Stimulated activated naive CD8-positive, alpha-beta T cell treated with anti-CD3 and anti-CD28 coated beads, Interleukin-15, Interleukin-2, amounts not matched to agents 100 ng/mL and 50 ng/mL, for 24 hours (primary cell): ENCODE measurements around the gene BPIFB1.

Experiments used
- H3K27ac Mint-ChIP-seq: one replicate; pipeline ENCODE4 v1.8.0; 2021; ENCODE audit warnings: mild to moderate bottlenecking, mixed read lengths
- H3K27me3 Mint-ChIP-seq: one replicate; pipeline ENCODE4 v1.8.0; 2021; ENCODE audit warnings: mixed read lengths
- H3K36me3 Mint-ChIP-seq: one replicate; pipeline ENCODE4 v1.8.0; 2021; ENCODE audit warnings: low read depth, mixed read lengths
- H3K4me1 Mint-ChIP-seq: one replicate; pipeline ENCODE4 v1.8.0; 2021; ENCODE audit warnings: low read depth, mixed read lengths
- H3K4me3 Mint-ChIP-seq: one replicate; pipeline ENCODE4 v1.8.0; 2021; ENCODE audit warnings: mild to moderate bottlenecking, mixed read lengths
- H3K9me3 Mint-ChIP-seq: one replicate; pipeline ENCODE4 v1.8.0; 2021; ENCODE audit warnings: mixed read lengths

The BPIFB1 gene

DNA sequence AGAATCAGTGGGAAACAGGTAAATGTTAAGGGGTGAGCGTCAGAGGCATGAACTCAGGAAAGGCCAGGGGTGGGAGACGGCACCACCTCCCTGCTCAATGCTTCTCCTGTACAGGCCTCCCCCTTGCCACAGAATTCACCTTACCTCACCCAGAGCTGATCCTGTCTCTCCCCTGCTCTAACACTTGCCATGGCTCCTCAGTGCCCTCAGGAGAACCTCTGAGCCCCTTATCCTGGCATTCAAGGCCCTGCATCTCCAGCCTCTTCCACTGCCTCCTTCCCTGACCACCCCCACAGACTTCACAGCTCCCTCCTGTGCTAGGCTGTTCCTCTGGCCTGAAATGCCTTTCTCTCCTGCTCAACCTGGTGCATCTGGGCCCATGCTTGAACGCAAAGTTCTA lies 33.9 kb downstream of the BPIFB1 start:
- Mint-ChIP-seq H3K27me3 (no peaks in the 10 kb centered on the region), H3K4me3 (no peak overlapping the region), H3K36me3 (no peaks in the 10 kb centered on the region), H3K9me3 (no peaks in the 10 kb centered on the region), H3K27ac (no peak overlapping the region), H3K4me1 (no peaks in the 10 kb centered on the region)

- Mint-ChIP-seq H3K4me1 (no peaks in the 10 kb centered on the region), H3K9me3 (no peaks in the 10 kb centered on the region), H3K27ac (no peak overlapping the region), H3K27me3 (no peaks in the 10 kb centered on the region), H3K36me3 (no peaks in the 10 kb centered on the region), H3K4me3 (no peak overlapping the region)
Observed at GRCh38 chr20:33317424-33318095, 34.5 kb downstream of the BPIFB1 start.

DNA sequence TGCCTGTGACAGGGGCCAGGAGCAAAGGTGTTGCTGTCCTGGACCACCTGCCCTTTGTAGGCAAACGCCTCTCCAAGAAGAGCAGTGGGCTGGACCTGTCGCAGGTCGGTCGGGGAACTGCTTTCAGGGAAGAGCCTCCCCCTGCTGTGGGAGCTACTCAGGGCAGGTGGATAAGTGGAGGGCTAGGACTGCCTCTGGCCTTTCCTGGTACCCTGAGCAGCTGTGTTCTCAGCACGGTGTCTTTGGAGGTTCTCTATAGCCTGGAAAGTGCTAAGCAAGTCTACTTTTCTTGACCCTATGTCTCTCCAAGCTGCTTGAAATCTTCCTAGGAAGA lies 35.0 kb downstream of the BPIFB1 start:
- Mint-ChIP-seq H3K9me3 (no peaks in the 10 kb centered on the region), H3K4me1 (no peaks in the 10 kb centered on the region), H3K4me3 (no peak overlapping the region), H3K36me3 (no peaks in the 10 kb centered on the region), H3K27me3 (no peaks in the 10 kb centered on the region), H3K27ac (no peak overlapping the region)

- no peaks in the 10 kb centered on the region for H3K36me3 Mint-ChIP-seq
- no peaks in the 10 kb centered on the region for H3K4me1 Mint-ChIP-seq
- no peak overlapping the region for H3K4me3 Mint-ChIP-seq
- no peaks in the 10 kb centered on the region for H3K9me3 Mint-ChIP-seq
- no peak overlapping the region for H3K27ac Mint-ChIP-seq
- H3K27me3 Mint-ChIP-seq: no peaks in the 10 kb centered on the region
Observed at GRCh38 chr20:33320006-33320405, 37.0 kb downstream of the BPIFB1 start.

DNA sequence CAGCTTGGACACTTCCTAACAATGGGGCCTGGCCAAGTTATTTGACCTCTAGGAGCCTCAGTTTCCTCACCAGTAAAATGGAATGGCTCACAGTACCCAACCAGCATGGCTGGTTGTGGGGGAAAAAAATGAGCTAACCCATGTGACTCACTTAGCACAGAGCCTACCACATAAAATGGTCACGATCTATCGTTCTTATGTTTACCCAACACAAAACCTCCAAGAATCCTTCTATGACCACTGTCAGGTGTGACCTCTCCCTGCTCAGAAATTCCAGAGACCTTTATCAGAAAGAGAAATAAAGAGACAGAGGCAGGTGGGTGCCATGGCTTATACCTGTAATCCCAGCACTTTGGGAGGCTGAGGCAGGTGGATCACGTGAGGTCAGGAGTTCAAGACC lies 39.4 kb downstream of the BPIFB1 start:
- Mint-ChIP-seq H3K4me3 (no peak overlapping the region), H3K36me3 (no peaks in the 10 kb centered on the region), H3K4me1 (no peaks in the 10 kb centered on the region), H3K27me3 (no peaks in the 10 kb centered on the region), H3K27ac (no peak overlapping the region), H3K9me3 (no peaks in the 10 kb centered on the region)

GRCh38 chr20:33323236-33323635 lies 40.2 kb downstream of the BPIFB1 start:
- Mint-ChIP-seq H3K4me1 (no peaks in the 10 kb centered on the region), H3K27ac (no peak overlapping the region), H3K27me3 (no peaks in the 10 kb centered on the region), H3K36me3 (no peaks in the 10 kb centered on the region), H3K9me3 (no peaks in the 10 kb centered on the region), H3K4me3 (no peak overlapping the region)

DNA sequence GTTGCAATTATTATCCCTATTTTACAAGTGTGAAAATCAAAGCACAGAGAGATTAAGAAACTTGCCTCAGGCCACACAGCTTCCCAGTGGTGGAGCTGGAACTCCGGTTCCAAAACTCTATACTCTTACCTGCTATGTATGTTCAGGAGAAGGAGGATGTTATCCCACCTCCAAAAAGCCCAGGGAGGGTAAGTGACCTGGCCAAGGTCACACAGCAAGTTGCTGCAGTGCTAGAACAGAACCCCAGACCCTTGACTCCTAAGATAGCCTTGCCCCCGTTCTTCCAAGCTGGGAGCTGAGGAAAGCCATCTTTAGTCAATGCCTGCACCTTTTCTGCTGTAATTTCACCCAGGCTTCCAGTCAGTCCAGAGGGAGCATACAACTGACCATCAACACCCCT lies 42.3 kb downstream of the BPIFB1 start:
- H3K36me3 Mint-ChIP-seq: no peaks in the 10 kb centered on the region
- no peaks in the 10 kb centered on the region for H3K27me3 Mint-ChIP-seq
- H3K9me3 Mint-ChIP-seq: no peaks in the 10 kb centered on the region
- H3K4me3 Mint-ChIP-seq: no peak overlapping the region
- no peaks in the 10 kb centered on the region for H3K4me1 Mint-ChIP-seq
- no peak overlapping the region for H3K27ac Mint-ChIP-seq

DNA sequence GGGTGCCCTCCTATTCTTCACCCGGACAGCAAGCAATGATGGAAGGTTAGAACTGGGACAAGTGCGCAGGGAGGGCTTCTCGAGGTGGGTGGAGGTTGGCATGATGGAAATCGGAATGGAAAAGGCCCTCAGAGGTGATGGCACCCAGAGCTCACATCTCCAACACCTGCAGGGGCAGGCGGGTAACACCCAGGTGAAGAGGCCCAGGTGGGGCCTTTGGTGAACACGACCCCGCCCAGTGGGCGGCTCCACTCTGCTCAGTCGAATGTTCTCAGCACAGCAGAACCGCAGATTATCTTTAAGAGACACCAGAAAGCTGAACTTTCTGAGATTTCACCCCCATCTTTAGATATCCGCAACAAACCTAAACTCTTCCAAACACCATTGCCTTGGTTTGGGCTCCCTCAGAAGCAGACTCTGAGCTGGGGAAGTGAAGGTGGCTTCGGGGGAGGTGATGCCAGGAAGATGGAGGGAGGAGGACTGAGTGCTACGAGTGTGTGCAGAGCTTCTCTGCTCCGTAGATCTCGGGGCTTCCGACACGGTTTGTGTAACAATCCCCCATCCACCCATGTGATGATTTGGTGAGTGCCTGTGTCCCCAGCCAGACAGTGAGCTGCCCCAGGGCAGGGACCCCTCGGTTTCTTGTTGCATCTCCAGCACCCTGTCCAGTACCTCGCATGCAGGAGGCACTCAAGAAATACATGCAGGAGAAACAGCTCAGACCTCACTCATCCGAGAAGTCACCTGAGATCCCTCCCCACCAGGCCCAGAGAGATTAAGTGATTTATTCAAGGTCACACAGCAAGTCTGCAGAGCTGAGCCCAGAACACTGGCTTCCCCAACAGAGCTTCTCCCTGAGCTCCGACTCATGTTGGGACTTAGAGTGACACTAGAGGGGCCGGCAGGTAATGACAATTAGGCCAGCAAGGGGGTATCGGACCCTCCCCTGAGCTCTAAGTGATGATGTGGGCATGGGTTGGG lies 45.4 kb downstream of the BPIFB1 start:
- Mint-ChIP-seq H3K4me1 (no peaks in the 10 kb centered on the region), H3K27ac (no peak overlapping the region), H3K4me3 (no peak overlapping the region), H3K36me3 (no peaks in the 10 kb centered on the region), H3K9me3 (no peaks in the 10 kb centered on the region), H3K27me3 (no peaks in the 10 kb centered on the region)

DNA sequence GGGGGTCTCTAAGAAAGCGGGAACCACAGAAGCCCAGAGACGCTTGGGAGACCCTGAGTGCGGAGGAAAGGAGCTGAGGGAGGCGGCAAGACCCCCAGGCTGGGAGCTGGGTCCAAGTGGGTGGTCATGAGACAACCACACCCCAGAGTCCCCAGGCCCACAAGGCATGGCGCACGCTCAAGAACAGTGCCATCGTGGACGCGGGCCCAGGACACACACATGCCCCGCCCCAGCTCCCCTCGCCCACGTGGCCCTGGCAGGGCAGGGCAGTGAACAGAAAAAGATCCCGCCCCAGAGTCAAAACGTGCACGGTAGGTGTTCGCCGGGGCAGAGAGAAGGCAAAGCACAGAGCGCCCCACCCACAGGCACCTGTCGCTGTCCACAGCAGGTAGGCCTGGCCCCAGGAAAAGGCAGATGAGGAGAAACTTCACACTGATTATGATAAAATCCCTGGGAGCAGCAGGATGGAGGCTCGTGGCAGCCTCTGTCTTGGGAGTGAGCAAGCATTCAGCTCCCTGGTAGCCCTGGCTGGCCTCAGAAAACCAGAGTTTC lies 50.0 kb downstream of the BPIFB1 start:
- Mint-ChIP-seq H3K27me3 (no peaks in the 10 kb centered on the region), H3K9me3 (no peaks in the 10 kb centered on the region), H3K36me3 (no peaks in the 10 kb centered on the region), H3K27ac (no peak overlapping the region), H3K4me3 (no peak overlapping the region), H3K4me1 (no peaks in the 10 kb centered on the region)

- Mint-ChIP-seq H3K27me3 (no peaks in the 10 kb centered on the region), H3K9me3 (no peaks in the 10 kb centered on the region), H3K27ac (no peak overlapping the region), H3K4me3 (no peak overlapping the region), H3K4me1 (no peaks in the 10 kb centered on the region), H3K36me3 (no peaks in the 10 kb centered on the region)
Observed at GRCh38 chr20:33333616-33334015, 50.6 kb downstream of the BPIFB1 start.

GRCh38 chr20:33334111-33334510 lies 51.1 kb downstream of the BPIFB1 start:
- no peaks in the 10 kb centered on the region for H3K9me3 Mint-ChIP-seq
- no peaks in the 10 kb centered on the region for H3K4me1 Mint-ChIP-seq
- H3K36me3 Mint-ChIP-seq: no peaks in the 10 kb centered on the region
- H3K4me3 Mint-ChIP-seq: no peak overlapping the region
- H3K27me3 Mint-ChIP-seq: no peaks in the 10 kb centered on the region
- no peak overlapping the region for H3K27ac Mint-ChIP-seq

- no peak overlapping the region for H3K4me3 Mint-ChIP-seq
- no peak overlapping the region for H3K27ac Mint-ChIP-seq
- no peaks in the 10 kb centered on the region for H3K9me3 Mint-ChIP-seq
- H3K4me1 Mint-ChIP-seq: no peaks in the 10 kb centered on the region
- H3K27me3 Mint-ChIP-seq: no peaks in the 10 kb centered on the region
- no peaks in the 10 kb centered on the region for H3K36me3 Mint-ChIP-seq
Observed at GRCh38 chr20:33336375-33336774, 53.4 kb downstream of the BPIFB1 start.

DNA sequence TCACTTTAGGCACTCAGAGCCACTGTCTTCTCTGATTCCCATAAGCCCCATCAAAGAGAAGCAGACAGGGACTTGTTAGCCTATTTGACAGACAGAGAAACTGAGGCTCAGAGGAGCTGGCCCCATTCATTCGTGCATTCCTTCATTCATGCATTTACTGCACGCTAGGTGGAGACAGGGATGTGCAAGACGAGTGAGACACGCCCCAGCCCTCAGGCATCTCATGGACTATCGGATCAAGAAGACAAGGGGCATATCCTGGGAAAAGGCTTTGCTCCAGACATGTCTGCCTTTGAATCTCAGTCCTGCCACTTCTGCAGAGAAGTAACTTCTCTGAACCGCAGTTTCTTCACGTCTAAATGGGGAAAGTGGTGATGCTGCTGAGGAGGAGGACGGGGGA lies 54.1 kb downstream of the BPIFB1 start:
- no peaks in the 10 kb centered on the region for H3K4me1 Mint-ChIP-seq
- H3K27ac Mint-ChIP-seq: no peak overlapping the region
- H3K27me3 Mint-ChIP-seq: no peaks in the 10 kb centered on the region
- H3K9me3 Mint-ChIP-seq: no peaks in the 10 kb centered on the region
- H3K4me3 Mint-ChIP-seq: no peak overlapping the region
- H3K36me3 Mint-ChIP-seq: no peaks in the 10 kb centered on the region

GRCh38 chr20:33337531-33338165 lies 54.6 kb downstream of the BPIFB1 start:
- Mint-ChIP-seq H3K27me3 (no peaks in the 10 kb centered on the region), H3K4me1 (no peaks in the 10 kb centered on the region), H3K9me3 (no peaks in the 10 kb centered on the region), H3K27ac (no peak overlapping the region), H3K4me3 (no peak overlapping the region), H3K36me3 (no peaks in the 10 kb centered on the region)
